T47D (cell line): ENCODE measurements around the gene CD247.

ENCODE experiments used
- DNase-seq, 2 experiments: peaks; one replicate each; pipeline versions ENCODE4 v3.0.0 to v3.0.0-alpha.2; 2011 to 2012; ENCODE audit warnings: low read depth in 1 of 2, low spot score in 1 of 2
- JUND ChIP-seq: IDR thresholded peaks from 2 replicates; pipeline ENCODE4 v1.6.1; 2012; ENCODE audit warnings: low read depth
- in situ Hi-C: cut with HindIII; loops from 2 replicates; pipeline ENCODE4 v1.10.0; 2016; ENCODE audit warnings: low sequenced_read_pairs, low pct_unique_long_range_greater_than_20kb

CD247 gene

GRCh38 chr1:167501515-167502191 lies 16.7 kb downstream of the CD247 start:
- TF ChIP-seq JUND, result no peak
- in situ Hi-C loops, result no loop called here
- no peak for DNase-seq

GRCh38 chr1:167500283-167500860 lies 18.0 kb downstream of the CD247 start:
- in situ Hi-C loops, result no loop called here
- TF ChIP-seq JUND, result no peak
- no peak for DNase-seq

GRCh38 chr1:167499664-167500101 lies 18.6 kb downstream of the CD247 start:
- TF ChIP-seq JUND, result no peak
- no peak for DNase-seq
- in situ Hi-C loops, result no loop called here

DNA sequence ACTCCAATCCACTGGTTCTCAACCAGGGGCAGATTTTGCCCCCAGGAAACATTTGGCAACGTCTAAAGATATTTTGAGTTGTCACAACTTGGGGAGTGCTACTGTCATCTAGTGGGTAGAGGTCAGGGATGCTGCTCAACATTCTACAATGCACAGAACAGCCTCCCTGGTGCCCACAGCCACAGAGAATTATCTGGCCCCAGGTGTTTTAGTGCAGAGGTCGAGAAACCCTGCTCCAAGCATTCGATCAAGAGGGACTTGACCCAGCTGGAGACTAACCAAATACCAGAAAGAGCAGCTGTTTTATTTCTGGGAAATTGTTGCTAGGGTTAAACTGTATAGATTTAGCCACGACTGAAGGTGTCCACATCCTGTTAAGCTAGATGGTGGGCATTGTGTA lies 19.2 kb downstream of the CD247 start:
- in situ Hi-C loops, result no loop called here
- DNase-seq, result no peak

DNA sequence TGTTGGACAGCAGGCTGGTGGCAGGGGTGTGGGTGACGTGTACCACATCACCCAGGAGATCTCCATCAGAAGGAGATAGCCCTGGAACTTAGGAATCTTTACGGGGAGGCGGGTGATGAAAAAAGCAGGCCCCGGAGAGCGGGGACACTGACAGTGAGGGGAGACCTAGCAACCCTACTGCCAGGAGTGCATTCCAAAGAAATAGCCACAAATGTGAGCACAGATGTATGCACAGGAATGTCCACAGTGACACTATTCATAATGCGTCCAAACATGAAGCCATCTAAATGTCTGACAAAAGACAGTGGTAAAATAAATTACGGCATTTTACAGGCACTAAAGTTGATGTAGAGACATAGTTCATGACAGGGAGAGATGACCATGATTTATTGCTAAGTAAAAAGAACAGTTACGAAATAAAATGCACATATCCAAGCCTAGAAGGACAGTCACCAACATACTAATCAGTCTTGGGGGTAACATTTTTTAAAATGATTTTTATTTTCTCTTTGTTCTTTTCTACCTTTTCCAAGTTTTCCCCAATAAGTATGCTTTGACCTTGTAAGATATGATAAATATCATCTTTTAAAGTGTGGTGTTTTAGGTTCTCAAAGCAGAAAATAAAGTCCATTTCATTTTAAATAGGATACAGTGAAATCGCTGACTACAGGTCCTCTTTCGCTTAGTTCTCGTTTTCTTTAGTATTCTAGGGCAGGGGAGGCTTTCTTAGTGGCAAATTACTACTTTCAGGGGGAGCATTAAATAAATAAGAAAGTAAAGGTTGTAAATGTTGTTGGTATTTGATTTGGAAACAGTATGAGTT lies 21.3 kb downstream of the CD247 start:
- no peak for DNase-seq
- no peak for TF ChIP-seq JUND
- in situ Hi-C loops, result no loop called here

More for the DNA sequence above, 19.2 kb downstream of the CD247 start:
- TF ChIP-seq JUND, result no peak

- in situ Hi-C loops, result no loop called here
- DNase-seq, result no peak
- no peak for TF ChIP-seq JUND
Observed at GRCh38 chr1:167493372-167493771, 25.0 kb downstream of the CD247 start.

- TF ChIP-seq JUND, result no peak
- in situ Hi-C loops, result no loop called here
- DNase-seq, result no peak
Observed at GRCh38 chr1:167492481-167492910, 25.8 kb downstream of the CD247 start.

GRCh38 chr1:167491586-167492461 lies 26.5 kb downstream of the CD247 start:
- no peak for TF ChIP-seq JUND
- in situ Hi-C loops, result no loop called here
- DNase-seq, result no peak

GRCh38 chr1:167490765-167491164 lies 27.6 kb downstream of the CD247 start:
- in situ Hi-C loops, result no loop called here
- no peak for TF ChIP-seq JUND
- no peak for DNase-seq

DNA sequence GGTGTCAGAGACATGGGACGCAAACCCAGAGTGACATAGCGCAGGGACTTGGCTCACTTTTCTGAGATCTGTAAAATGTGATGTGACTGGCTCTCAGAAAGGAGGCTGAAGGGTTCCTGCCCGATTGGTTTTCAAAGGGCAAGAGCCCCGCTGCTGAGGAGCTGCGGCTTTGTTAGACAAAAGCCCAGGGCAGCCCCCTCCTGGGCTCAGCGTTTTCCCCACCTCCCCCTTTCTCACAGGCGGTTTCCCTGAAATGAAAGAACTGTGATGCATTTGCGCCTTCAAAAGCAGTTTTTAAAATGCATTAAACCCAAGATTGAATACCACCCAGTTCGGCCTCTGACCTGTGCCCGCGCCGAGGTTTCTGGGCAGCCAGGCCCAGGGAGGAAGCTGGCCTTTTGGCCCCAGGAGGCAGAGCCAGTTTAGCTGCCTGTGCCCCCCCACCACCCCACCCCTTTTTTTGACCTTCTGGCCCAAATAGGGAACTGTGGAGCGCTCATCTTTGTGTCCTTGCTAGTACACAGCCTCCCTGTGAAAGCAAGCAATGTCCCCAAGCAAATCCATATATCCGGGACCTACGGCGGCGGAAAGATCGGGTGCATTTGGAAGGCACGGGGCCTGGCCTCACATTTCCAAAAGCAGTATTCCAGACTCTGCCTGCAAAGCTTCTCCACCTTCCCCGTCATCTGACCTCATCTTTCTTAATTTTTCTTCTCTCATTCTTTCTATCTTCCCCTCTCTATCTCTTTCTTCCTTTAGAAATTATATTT lies 28.6 kb downstream of the CD247 start:
- in situ Hi-C loops, result no loop called here
- no peak for TF ChIP-seq JUND
- no peak for DNase-seq

- no peak for DNase-seq
- no peak for TF ChIP-seq JUND
- in situ Hi-C loops, result no loop called here
Observed at GRCh38 chr1:167488786-167489185, 29.5 kb downstream of the CD247 start.
